ENCODE measurements around the gene LMAN2L. TPM values are rescaled to one million over a fixed set of nuclear protein-coding genes. Genes with fewer than 3 reads are reported as not detected.

Gene LMAN2L
- total RNA-seq, 2 experiments from 2014 or later, result 7.4 to 7.9 TPM

GRCh38 chr2:96733931-96734330, 5.9 kb downstream of the LMAN2L start:
- DNase-seq (no peak), ATAC-seq (no peak)
- Mint-ChIP-seq H3K4me3 (no peak overlapping the region), H3K9me3 (ENCODE audit: insufficient read depth) (no peaks in the 10 kb centered on the region), H3K27ac (no peak overlapping the region), H3K4me1 (ENCODE audit: low read depth) (peaks cover 12% of the 10 kb centered on the region), H3K36me3 (ENCODE audit: low read depth) (peaks cover 27% of the 10 kb centered on the region), H3K27me3 (ENCODE audit: low read depth) (no peaks in the 10 kb centered on the region)
- ChIA-PET POLR2A (no interaction called here), CTCF (interaction anchor here (1.1 kb wide), 1 partner anchor 27 kb away, joined by 3 read pairs; the partner anchor contains the start of gene CNNM4)

DNA sequence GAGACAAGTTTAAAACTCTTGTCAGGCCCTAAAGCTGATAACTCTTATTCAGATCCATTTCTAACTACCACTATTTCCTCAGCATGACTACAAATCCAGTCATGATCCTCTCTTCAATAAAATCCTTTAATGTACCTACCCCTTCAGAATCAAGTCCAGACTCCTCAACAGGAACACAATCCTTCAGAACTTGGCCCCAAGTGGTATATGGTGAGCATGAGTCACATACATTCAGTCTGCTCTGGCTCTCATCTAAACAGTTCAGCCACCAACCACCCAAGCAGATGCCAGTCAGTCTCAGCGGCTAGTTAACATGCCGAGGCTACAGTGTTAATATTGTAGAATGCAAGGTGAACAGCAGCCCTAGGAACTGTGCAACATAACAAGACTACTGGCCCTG, 9.7 kb downstream of the LMAN2L start:
- Mint-ChIP-seq H3K9me3 (ENCODE audit: insufficient read depth) (no peaks in the 10 kb centered on the region), H3K4me1 (ENCODE audit: low read depth) (no peaks in the 10 kb centered on the region), H3K36me3 (ENCODE audit: low read depth) (peaks cover 31% of the 10 kb centered on the region), H3K27ac (no peak overlapping the region), H3K27me3 (ENCODE audit: low read depth) (no peaks in the 10 kb centered on the region), H3K4me3 (no peak overlapping the region)
- POLR2A ChIA-PET, result no interaction called here
- DNase-seq (no peak), ATAC-seq (no peak)
- CTCF ChIA-PET, result no interaction called here

DNA sequence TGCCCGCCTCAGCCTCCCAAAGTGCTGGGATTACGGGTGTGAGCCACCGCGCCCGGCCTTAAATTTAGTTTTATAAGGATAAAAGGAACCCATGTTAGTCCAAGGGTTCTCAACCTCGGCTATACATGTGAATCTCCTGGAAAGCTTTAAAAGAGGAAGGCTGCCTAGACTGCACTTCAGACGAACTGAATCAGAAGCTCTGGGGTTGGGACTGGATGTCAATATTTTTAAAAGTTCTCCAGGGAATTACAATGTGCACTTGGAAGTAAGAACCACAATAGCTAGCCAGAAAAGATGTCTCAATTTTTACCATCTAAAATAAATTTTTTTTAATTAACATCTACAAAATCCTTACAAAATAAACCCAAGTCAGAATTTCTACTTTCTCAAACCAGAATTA, 10.1 kb downstream of the LMAN2L start:
- POLR2A ChIA-PET, result no interaction called here
- CTCF ChIA-PET, result no interaction called here
- no peaks in the 10 kb centered on the region for H3K27me3 Mint-ChIP-seq (ENCODE audit: low read depth)
- no peak for DNase-seq
- no peaks in the 10 kb centered on the region for H3K4me1 Mint-ChIP-seq (ENCODE audit: low read depth)
- ATAC-seq, result no peak
- no peak overlapping the region for H3K4me3 Mint-ChIP-seq
- H3K9me3 Mint-ChIP-seq (ENCODE audit: insufficient read depth), result no peaks in the 10 kb centered on the region
- H3K36me3 Mint-ChIP-seq (ENCODE audit: low read depth), result peaks cover 31% of the 10 kb centered on the region
- H3K27ac Mint-ChIP-seq, result no peak overlapping the region

DNA sequence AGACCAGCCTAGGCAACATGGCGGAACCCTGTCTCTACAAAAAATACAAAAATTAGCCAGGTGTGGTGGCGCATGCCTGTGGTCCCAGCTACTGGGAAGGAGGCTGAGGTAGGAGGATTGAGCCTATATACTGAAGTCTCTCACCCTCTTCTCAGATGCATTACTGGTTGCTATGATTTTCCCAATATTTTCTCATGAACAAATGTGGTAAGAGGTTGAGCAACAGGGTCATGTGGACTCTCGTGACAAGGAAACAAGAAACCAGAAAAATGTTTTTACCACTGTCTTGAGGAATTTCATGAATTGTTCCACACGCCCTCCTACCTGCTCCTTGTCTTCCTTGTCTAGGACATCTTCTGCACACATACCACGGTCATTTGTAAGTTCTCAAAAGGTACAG, 12.4 kb downstream of the LMAN2L start:
- Mint-ChIP-seq H3K27me3 (ENCODE audit: low read depth) (no peaks in the 10 kb centered on the region), H3K36me3 (ENCODE audit: low read depth) (peaks cover 23% of the 10 kb centered on the region), H3K4me3 (no peak overlapping the region), H3K4me1 (ENCODE audit: low read depth) (no peaks in the 10 kb centered on the region), H3K27ac (no peak overlapping the region), H3K9me3 (ENCODE audit: insufficient read depth) (no peaks in the 10 kb centered on the region)
- DNase-seq (no peak), ATAC-seq (no peak)
- POLR2A ChIA-PET, result no interaction called here
- CTCF ChIA-PET, result no interaction called here

GRCh38 chr2:96726131-96726530, 13.7 kb downstream of the LMAN2L start:
- H3K27ac Mint-ChIP-seq, result no peak overlapping the region
- POLR2A ChIA-PET, result no interaction called here
- CTCF ChIA-PET, result no interaction called here
- H3K36me3 Mint-ChIP-seq (ENCODE audit: low read depth), result peaks cover 21% of the 10 kb centered on the region
- ATAC-seq (no peak), DNase-seq (no peak)
- no peak overlapping the region for H3K4me3 Mint-ChIP-seq
- H3K4me1 Mint-ChIP-seq (ENCODE audit: low read depth), result no peaks in the 10 kb centered on the region
- H3K27me3 Mint-ChIP-seq (ENCODE audit: low read depth), result no peaks in the 10 kb centered on the region
- no peaks in the 10 kb centered on the region for H3K9me3 Mint-ChIP-seq (ENCODE audit: insufficient read depth)

DNA sequence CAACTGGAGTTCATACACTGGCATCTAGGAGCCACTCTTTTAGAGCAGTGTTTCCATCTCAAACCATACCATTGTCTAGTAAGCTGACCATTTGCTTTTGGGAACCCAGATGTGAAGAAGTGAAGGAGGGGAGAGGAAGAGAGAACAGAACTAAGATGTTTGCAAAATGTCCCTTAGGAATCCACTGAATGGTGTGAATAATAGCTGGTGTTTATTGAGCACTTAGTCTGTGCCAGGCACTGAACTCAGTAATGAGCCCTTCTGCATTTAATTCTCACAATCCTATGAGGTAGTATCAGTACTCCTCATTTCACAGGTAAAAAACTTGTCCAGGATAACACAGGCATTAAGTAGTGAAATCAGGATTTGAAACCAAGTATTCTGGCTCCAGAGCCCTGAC, 23.5 kb downstream of the LMAN2L start:
- H3K36me3 Mint-ChIP-seq (ENCODE audit: low read depth), result peaks cover 2% of the 10 kb centered on the region
- POLR2A ChIA-PET, result no interaction called here
- H3K4me1 Mint-ChIP-seq (ENCODE audit: low read depth), result no peaks in the 10 kb centered on the region
- H3K27me3 Mint-ChIP-seq (ENCODE audit: low read depth), result no peaks in the 10 kb centered on the region
- no peak overlapping the region for H3K27ac Mint-ChIP-seq
- H3K4me3 Mint-ChIP-seq, result no peak overlapping the region
- ATAC-seq, result no peak
- CTCF ChIA-PET, result no interaction called here
- H3K9me3 Mint-ChIP-seq (ENCODE audit: insufficient read depth), result no peaks in the 10 kb centered on the region
- no peak for DNase-seq

GRCh38 chr2:96715658-96716057, 24.2 kb downstream of the LMAN2L start:
- no peaks in the 10 kb centered on the region for H3K4me1 Mint-ChIP-seq (ENCODE audit: low read depth)
- H3K36me3 Mint-ChIP-seq (ENCODE audit: low read depth), result peaks cover 6% of the 10 kb centered on the region
- DNase-seq, result no peak
- no peak overlapping the region for H3K27ac Mint-ChIP-seq
- no peaks in the 10 kb centered on the region for H3K27me3 Mint-ChIP-seq (ENCODE audit: low read depth)
- ChIA-PET CTCF (no interaction called here), POLR2A (no interaction called here)
- ATAC-seq, result no peak
- H3K9me3 Mint-ChIP-seq (ENCODE audit: insufficient read depth), result no peaks in the 10 kb centered on the region
- no peak overlapping the region for H3K4me3 Mint-ChIP-seq

DNA sequence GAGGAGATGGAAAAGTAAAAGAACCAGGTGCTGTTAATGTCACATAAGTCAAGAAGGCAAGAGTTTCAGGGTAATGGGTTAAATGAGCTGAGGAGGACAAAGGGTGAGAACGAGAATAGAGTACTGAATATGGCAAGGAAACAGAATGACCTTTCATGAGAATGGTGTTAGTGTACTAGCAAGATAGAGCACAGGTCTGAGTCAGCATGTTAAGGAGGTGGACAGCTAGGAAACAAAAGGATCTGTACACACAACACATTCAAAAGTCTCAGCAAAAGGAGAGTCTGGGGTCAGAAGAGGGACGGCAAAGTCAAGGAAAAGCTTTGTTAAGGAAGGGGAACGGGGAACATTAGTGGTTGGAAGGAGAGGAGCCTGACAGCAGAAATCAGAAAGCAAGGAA, 28.9 kb downstream of the LMAN2L start:
- DNase-seq (no peak), ATAC-seq (no peak)
- POLR2A ChIA-PET, result no interaction called here
- H3K27me3 Mint-ChIP-seq (ENCODE audit: low read depth), result no peaks in the 10 kb centered on the region
- H3K36me3 Mint-ChIP-seq (ENCODE audit: low read depth), result peaks cover 30% of the 10 kb centered on the region
- no peaks in the 10 kb centered on the region for H3K9me3 Mint-ChIP-seq (ENCODE audit: insufficient read depth)
- H3K27ac Mint-ChIP-seq, result no peak overlapping the region
- no peaks in the 10 kb centered on the region for H3K4me1 Mint-ChIP-seq (ENCODE audit: low read depth)
- CTCF ChIA-PET, result interaction anchor here (0.7 kb wide), 2 partner anchors 10 to 157 kb away, joined by 3 read pairs; no protein-coding TSS in a partner anchor
- no peak overlapping the region for H3K4me3 Mint-ChIP-seq

DNA sequence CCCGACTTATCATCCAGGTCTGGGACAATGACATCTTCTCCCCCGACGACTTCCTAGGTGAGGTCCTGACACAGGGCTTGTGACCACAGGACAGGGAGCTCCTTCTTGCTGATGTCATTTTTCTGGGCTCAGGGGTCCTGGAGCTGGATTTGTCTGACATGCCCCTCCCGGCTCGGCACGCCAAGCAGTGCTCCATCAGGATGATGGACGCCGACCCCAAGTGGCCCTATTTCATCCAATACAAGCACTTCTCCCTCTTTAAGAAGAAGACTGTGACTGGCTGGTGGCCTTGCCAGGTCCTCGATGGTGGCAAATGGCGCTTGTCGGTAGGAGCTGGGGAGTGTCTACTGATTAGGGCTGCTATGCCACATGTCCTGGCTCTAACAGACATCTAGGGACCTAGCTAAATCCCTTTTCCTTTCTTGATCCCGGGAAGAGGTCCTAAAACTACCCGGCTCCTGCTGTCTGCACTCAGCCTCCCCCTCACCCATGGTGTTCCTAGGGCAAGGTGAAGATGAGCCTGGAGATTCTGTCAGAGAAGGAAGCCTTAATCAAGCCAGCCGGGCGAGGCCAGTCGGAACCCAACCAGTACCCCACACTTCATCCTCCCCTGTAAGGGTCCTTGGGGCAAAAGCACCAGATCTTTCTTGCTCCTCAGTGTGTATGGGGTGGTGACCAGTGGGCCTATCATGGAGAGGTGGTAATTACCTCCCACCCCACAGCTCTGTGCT, 36.7 kb downstream of the LMAN2L start:
- ATAC-seq (no peak), DNase-seq (no peak)
- Mint-ChIP-seq H3K4me3 (no peak overlapping the region), H3K27me3 (ENCODE audit: low read depth) (no peaks in the 10 kb centered on the region), H3K27ac (no peak overlapping the region), H3K9me3 (ENCODE audit: insufficient read depth) (no peaks in the 10 kb centered on the region), H3K36me3 (ENCODE audit: low read depth) (peaks cover 15% of the 10 kb centered on the region), H3K4me1 (ENCODE audit: low read depth) (no peaks in the 10 kb centered on the region)
- ChIA-PET CTCF (no interaction called here), POLR2A (no interaction called here)

DNA sequence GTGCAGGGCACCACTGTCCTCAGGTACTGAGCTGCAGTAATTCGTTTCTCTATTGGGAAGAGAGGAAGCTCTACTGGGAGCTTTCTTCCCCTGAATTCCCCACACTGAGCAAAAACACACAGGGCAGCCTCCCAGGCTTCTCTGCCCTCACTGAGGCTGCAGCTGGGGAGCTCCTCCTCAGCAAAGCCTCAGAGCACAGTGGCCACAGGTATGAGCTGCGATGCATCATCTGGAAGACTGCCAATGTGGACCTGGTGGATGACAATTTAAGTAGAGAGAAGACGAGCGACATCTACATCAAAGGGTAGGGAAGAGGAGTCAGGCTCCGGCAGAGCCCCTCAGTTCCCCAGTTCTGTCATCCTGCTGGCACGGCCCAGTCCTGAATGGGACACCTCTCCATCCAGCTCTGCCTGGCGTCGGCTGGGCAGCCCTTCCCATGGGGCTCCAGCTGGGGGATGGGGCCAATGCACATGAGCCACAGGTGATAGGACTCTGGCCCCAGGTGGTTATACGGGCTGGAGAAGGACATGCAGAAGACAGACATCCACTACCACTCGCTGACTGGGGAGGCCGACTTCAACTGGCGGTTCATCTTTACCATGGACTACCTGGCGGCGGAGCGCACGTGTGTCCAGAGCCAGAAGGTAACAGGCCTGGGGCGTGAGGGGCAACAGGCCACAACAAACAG, 37.6 kb downstream of the LMAN2L start:
- ChIA-PET CTCF (no interaction called here), POLR2A (no interaction called here)
- no peaks in the 10 kb centered on the region for H3K9me3 Mint-ChIP-seq (ENCODE audit: insufficient read depth)
- peaks cover 10% of the 10 kb centered on the region for H3K36me3 Mint-ChIP-seq (ENCODE audit: low read depth)
- H3K27ac Mint-ChIP-seq, result no peak overlapping the region
- no peaks in the 10 kb centered on the region for H3K4me1 Mint-ChIP-seq (ENCODE audit: low read depth)
- H3K4me3 Mint-ChIP-seq, result no peak overlapping the region
- H3K27me3 Mint-ChIP-seq (ENCODE audit: low read depth), result no peaks in the 10 kb centered on the region
- DNase-seq (no peak), ATAC-seq (no peak)

DNA sequence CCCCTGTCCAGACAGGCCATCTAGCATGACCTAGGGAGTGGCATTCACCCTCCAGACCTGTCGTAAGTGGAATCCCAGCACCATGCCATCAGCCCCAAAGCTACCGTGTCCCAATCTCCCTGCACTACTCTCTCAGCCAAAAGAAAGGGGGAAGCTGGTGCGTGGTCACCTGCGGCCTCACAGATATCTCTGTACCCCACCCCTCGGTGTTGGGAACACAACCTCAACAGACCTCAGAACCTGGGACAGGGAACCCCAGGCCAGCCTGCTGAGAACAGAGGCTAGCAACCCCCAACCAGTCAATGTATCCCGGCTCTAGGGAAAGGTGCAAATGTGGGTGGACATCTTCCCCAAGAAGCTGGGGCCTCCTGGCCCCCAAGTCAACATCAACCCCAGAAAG, 38.2 kb downstream of the LMAN2L start:
- Mint-ChIP-seq H3K4me3 (no peak overlapping the region), H3K4me1 (ENCODE audit: low read depth) (no peaks in the 10 kb centered on the region), H3K27me3 (ENCODE audit: low read depth) (no peaks in the 10 kb centered on the region), H3K9me3 (ENCODE audit: insufficient read depth) (no peaks in the 10 kb centered on the region), H3K27ac (no peak overlapping the region), H3K36me3 (ENCODE audit: low read depth) (peaks cover 6% of the 10 kb centered on the region)
- ChIA-PET CTCF (interaction anchor here (1.1 kb wide), 1 partner anchor 10 kb away, joined by 3 read pairs; no protein-coding TSS in a partner anchor), POLR2A (no interaction called here)
- ATAC-seq, result no peak
- no peak for DNase-seq

- H3K4me3 Mint-ChIP-seq, result no peak overlapping the region
- no peaks in the 10 kb centered on the region for H3K4me1 Mint-ChIP-seq (ENCODE audit: low read depth)
- H3K9me3 Mint-ChIP-seq (ENCODE audit: insufficient read depth), result no peaks in the 10 kb centered on the region
- CTCF ChIA-PET, result no interaction called here
- POLR2A ChIA-PET, result no interaction called here
- no peaks in the 10 kb centered on the region for H3K27me3 Mint-ChIP-seq (ENCODE audit: low read depth)
- DNase-seq (no peak), ATAC-seq (no peak)
- no peak overlapping the region for H3K27ac Mint-ChIP-seq
- H3K36me3 Mint-ChIP-seq (ENCODE audit: low read depth), result no peaks in the 10 kb centered on the region
Measured at GRCh38 chr2:96700086-96700485, 39.8 kb downstream of the LMAN2L start.

- no peak overlapping the region for H3K4me3 Mint-ChIP-seq
- ATAC-seq (no peak), DNase-seq (no peak)
- POLR2A ChIA-PET, result no interaction called here
- H3K9me3 Mint-ChIP-seq (ENCODE audit: insufficient read depth), result no peaks in the 10 kb centered on the region
- CTCF ChIA-PET, result no interaction called here
- no peak overlapping the region for H3K27ac Mint-ChIP-seq
- no peaks in the 10 kb centered on the region for H3K27me3 Mint-ChIP-seq (ENCODE audit: low read depth)
- no peaks in the 10 kb centered on the region for H3K4me1 Mint-ChIP-seq (ENCODE audit: low read depth)
- H3K36me3 Mint-ChIP-seq (ENCODE audit: low read depth), result no peaks in the 10 kb centered on the region
Measured at GRCh38 chr2:96699621-96700020, 40.2 kb downstream of the LMAN2L start.
